ENCODE measurements around the gene ITFG1. TPM values are rescaled to one million over a fixed set of nuclear protein-coding genes. Genes with fewer than 3 reads are reported as not detected.
"Not testable (repeated sequence)": the region's sequence is repeated elsewhere in the genome, so short reads cannot be mapped to it uniquely, and the experiment has no call there.

Gene ITFG1
- total RNA-seq, 1 donor: 79.0 TPM

- H3K4me3 ChIP-seq (ENCODE audit: low read depth, low read length): no peak overlapping the region
- DNase-seq (ENCODE audit: low read depth): peak; percentile 48
- TF ChIP-seq, protein P1, sequence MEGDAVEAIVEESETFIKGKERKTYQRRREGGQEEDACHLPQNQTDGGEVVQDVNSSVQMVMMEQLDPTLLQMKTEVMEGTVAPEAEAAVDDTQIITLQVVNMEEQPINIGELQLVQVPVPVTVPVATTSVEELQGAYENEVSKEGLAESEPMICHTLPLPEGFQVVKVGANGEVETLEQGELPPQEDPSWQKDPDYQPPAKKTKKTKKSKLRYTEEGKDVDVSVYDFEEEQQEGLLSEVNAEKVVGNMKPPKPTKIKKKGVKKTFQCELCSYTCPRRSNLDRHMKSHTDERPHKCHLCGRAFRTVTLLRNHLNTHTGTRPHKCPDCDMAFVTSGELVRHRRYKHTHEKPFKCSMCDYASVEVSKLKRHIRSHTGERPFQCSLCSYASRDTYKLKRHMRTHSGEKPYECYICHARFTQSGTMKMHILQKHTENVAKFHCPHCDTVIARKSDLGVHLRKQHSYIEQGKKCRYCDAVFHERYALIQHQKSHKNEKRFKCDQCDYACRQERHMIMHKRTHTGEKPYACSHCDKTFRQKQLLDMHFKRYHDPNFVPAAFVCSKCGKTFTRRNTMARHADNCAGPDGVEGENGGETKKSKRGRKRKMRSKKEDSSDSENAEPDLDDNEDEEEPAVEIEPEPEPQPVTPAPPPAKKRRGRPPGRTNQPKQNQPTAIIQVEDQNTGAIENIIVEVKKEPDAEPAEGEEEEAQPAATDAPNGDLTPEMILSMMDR (IDR thresholded peaks at IDR 0.05; ENCODE audit: insufficient read depth, low read depth, low read length): no peak
These were observed 14.9 kb upstream of the ITFG1 start for GRCh38 chr16:47475786-47476185.

- H3K4me3 ChIP-seq (ENCODE audit: low read depth, low read length): no peak overlapping the region
- DNase-seq (ENCODE audit: low read depth): no peak
- TF ChIP-seq, protein P1 (IDR thresholded peaks at IDR 0.05; ENCODE audit: insufficient read depth, low read depth, low read length): no peak
These were observed 12.9 kb upstream of the ITFG1 start for GRCh38 chr16:47473792-47474191.

DNA sequence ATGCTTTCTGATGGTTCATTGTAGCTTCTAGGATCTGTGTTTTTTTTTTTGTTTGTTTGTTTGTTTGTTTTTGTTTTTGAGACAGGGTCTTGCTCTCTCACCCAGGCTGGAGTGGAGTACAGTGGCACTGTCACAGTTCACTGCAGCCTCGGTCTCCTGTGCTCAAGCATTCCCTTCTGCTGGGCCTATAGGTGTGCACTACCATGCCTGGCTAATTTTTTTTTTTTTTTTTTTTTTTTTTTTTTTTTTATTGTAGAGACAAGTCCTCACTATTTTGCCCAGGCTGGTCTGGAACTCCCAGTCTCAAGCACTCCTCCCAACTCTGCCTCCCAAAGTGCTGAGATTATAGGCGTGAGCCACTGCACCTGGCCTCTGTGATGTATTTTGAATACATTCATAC, 12.1 kb upstream of the ITFG1 start:
- not testable (repeated sequence) for H3K4me3 ChIP-seq (ENCODE audit: low read depth, low read length); DNase-seq (ENCODE audit: low read depth)

- TF ChIP-seq, protein P1 (IDR thresholded peaks at IDR 0.05; ENCODE audit: insufficient read depth, low read depth, low read length): no peak
- DNase-seq (ENCODE audit: low read depth): no peak
These were observed 9.9 kb upstream of the ITFG1 start for GRCh38 chr16:47470810-47471209.

GRCh38 chr16:47470211-47470610, 9.3 kb upstream of the ITFG1 start:
- DNase-seq (ENCODE audit: low read depth): no peak
- no peak overlapping the region for H3K4me3 ChIP-seq (ENCODE audit: low read depth, low read length)
- TF ChIP-seq, protein P1 (IDR thresholded peaks at IDR 0.05; ENCODE audit: insufficient read depth, low read depth, low read length): no peak

More at GRCh38 chr16:47470810-47471209, 9.9 kb upstream of the ITFG1 start:
- H3K4me3 ChIP-seq (ENCODE audit: low read depth, low read length): no peak overlapping the region

DNA sequence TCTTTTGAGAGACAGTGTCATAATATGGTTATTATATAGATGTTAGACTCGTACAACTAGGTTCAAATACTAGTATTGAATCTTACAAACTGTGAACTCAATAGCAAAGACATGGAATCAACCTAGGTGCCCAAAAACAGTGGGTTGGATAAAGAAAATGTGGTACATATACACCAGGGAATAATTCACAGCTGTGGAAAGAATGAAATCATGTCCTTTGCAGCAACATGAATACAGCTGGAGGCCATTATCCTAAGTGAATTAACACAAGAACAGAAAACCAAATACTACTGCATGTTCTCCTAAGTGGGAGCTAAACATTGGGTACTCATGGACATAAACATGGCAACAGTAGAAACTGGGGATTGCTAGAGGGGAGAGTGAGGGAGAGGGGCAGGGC, 8.4 kb upstream of the ITFG1 start:
- DNase-seq (ENCODE audit: low read depth): no peak
- TF ChIP-seq, protein P1 (IDR thresholded peaks at IDR 0.05; ENCODE audit: insufficient read depth, low read depth, low read length): no peak

GRCh38 chr16:47468070-47468689, 7.3 kb upstream of the ITFG1 start:
- peak; percentile 17 for DNase-seq (ENCODE audit: low read depth)
- not testable (repeated sequence) for H3K4me3 ChIP-seq (ENCODE audit: low read depth, low read length)

More for the DNA sequence above, 8.4 kb upstream of the ITFG1 start:
- H3K4me3 ChIP-seq (ENCODE audit: low read depth, low read length): no peak overlapping the region

DNA sequence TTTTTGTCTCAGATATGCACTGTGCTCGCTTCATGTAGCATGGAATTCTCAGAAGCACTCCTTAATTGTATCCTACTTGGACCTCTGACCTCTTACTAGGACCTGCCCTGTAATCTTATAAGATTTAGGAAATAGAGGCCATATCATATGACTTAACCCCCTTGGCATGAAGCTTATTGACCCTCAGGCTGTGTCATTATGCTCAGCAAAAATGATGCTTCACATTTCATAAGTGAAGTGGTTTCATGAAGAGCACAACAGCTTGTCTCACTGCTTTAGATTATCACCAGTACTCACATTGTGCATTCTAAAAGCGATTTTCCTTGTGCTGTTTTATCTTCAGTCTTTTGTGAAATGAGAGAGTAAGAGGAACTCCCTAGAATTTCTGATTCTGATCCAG, 6.6 kb upstream of the ITFG1 start:
- TF ChIP-seq, protein P1 (IDR thresholded peaks at IDR 0.05; ENCODE audit: insufficient read depth, low read depth, low read length): no peak
- DNase-seq (ENCODE audit: low read depth): no peak
- no peak overlapping the region for H3K4me3 ChIP-seq (ENCODE audit: low read depth, low read length)
